Nephron progenitor cell (in vitro differentiated cells): ENCODE data around the gene SCN4A.
"Not testable (repeated sequence)": the region's sequence is repeated elsewhere in the genome, so short reads cannot be mapped to it uniquely, and the experiment has no call there.

Experiments used
- DNase-seq: peaks from one replicate; pipeline ENCODE4 v3.0.0; 2021
- H3K27ac Mint-ChIP-seq: 2 replicates; pipeline ENCODE4 v1.8.0; 2021; ENCODE audit warnings: mild to moderate bottlenecking, moderate library complexity, mixed read lengths
- H3K27me3 Mint-ChIP-seq: 2 replicates; pipeline ENCODE4 v1.8.0; 2021; ENCODE audit warnings: mild to moderate bottlenecking, low read depth, mixed read lengths; ENCODE audit not compliant: poor library complexity
- H3K36me3 Mint-ChIP-seq: 2 replicates; pipeline ENCODE4 v1.8.0; 2021; ENCODE audit warnings: low read depth, mixed read lengths
- H3K4me1 Mint-ChIP-seq: 2 replicates; pipeline ENCODE4 v1.8.0; 2021; ENCODE audit warnings: mixed read lengths
- H3K4me3 Mint-ChIP-seq: 2 replicates; pipeline ENCODE4 v1.8.0; 2021; ENCODE audit warnings: mild to moderate bottlenecking, moderate library complexity, mixed read lengths
- H3K9me3 Mint-ChIP-seq: 2 replicates; pipeline ENCODE4 v1.8.0; 2021; ENCODE audit warnings: mild to moderate bottlenecking, moderate library complexity, mixed read lengths
- TF ChIP-seq, protein P1 (sequence below): fragments of 200-600 bp; sonication (generic); IDR thresholded peaks from 2 replicates; pipeline ENCODE4 v1.5.0; 2021; ENCODE audit warnings: antibody characterized with exemption

Gene SCN4A

DNA sequence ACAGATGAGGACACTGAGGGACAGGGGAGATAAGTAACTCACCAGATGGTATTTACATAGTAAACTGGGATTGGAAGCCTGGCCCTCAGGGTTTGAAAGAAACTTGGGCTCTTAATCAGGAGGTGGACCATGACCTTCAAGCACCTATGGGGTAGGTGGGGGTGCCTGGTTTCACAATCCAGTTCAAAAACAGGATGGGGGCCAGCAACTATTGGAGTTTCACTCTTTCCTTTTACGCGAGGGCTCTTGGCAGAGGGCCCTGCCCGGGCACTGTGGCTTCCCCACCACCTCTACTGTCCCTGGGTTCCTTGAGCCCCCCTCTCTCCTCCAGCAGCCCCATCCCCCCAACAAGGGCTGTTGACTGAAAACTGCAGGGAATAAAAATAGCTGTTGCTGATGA lies 14.1 kb upstream of the SCN4A start:
- Mint-ChIP-seq H3K4me3 (no peak overlapping the region), H3K36me3 (peaks cover 10% of the 10 kb centered on the region), H3K9me3 (peaks cover 16% of the 10 kb centered on the region), H3K27ac (no peak overlapping the region), H3K4me1 (peaks cover 44% of the 10 kb centered on the region), H3K27me3 (peaks cover 20% of the 10 kb centered on the region)
- no peak for DNase-seq
- TF ChIP-seq, protein P1, sequence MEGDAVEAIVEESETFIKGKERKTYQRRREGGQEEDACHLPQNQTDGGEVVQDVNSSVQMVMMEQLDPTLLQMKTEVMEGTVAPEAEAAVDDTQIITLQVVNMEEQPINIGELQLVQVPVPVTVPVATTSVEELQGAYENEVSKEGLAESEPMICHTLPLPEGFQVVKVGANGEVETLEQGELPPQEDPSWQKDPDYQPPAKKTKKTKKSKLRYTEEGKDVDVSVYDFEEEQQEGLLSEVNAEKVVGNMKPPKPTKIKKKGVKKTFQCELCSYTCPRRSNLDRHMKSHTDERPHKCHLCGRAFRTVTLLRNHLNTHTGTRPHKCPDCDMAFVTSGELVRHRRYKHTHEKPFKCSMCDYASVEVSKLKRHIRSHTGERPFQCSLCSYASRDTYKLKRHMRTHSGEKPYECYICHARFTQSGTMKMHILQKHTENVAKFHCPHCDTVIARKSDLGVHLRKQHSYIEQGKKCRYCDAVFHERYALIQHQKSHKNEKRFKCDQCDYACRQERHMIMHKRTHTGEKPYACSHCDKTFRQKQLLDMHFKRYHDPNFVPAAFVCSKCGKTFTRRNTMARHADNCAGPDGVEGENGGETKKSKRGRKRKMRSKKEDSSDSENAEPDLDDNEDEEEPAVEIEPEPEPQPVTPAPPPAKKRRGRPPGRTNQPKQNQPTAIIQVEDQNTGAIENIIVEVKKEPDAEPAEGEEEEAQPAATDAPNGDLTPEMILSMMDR: no peak

DNA sequence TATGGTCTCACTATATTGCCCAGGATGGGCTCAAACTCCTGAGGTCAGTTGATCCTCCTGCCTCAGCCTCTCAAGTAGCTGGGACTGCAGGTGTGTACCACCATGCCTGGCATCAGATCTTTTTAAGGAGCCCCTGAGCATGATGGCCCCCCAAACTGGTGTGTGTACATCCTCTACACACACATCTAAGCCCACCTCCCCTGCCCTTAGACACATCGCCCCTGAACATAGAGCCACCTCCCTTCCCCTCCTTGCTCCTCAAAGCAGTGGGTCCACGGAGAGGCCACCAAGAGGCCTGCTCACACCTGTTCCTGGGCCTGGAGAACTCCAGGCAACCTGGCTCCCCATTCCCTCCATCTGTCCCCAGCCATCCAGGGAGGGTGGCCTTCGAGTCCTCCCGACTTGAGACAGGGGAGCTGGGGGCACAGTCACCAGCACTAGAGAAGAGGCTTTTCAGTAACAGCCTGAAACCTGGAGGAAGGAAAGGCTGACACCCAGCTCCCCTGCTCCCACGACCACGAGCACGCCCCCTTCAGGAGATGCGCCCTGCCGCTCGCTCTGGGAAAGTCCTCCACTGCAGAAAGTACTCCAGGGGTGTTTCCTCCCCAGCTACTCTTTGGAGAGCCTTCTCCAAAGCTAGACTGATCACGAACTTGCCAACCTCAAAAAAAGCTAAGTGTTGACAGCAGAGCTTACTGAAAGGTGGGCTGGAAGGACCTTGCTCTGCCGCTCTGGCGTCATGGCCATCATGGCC lies 12.8 kb upstream of the SCN4A start:
- no peak for DNase-seq
- peaks cover 27% of the 10 kb centered on the region for H3K9me3 Mint-ChIP-seq
- peaks cover 35% of the 10 kb centered on the region for H3K4me1 Mint-ChIP-seq
- TF ChIP-seq, protein P1: no peak
- H3K4me3 Mint-ChIP-seq: no peak overlapping the region
- H3K27me3 Mint-ChIP-seq: peaks cover 13% of the 10 kb centered on the region
- H3K36me3 Mint-ChIP-seq: peaks cover 11% of the 10 kb centered on the region
- no peak overlapping the region for H3K27ac Mint-ChIP-seq

DNA sequence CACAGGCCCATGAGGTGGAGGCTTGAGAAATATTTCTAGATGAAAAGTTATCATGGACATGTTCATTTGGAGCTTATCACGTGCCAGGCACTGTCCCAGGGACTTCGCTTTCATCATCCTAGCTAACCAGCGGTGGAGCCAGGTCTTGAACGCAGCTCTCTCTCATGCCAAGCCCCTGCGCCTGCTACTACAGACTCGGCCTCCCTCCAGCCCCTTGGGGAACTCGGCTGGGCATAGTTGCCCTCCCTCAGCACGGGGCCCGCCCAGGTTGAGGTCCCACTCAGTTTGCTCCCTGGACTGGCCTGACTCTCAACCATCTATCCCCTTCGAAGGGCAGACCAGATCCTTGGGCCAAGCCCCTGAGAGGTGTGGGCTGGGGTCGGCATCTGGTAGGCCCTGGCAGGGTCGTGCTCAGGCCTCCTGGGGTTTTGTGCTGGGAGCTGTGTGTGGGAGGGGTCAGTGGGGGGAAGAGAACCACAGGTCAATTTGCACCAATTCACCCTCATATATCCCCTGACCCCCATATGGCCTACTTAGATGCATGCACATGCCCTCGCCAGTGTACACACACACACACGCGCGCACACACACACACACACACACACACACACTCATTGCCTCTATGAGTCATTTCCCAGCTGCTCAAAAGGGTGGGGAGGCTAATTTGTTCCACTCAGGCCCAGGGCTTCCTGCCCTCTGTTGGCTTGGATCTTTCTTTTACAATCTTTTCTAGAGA lies 12.1 kb upstream of the SCN4A start:
- Mint-ChIP-seq H3K27me3 (peaks cover 13% of the 10 kb centered on the region), H3K27ac (no peak overlapping the region), H3K36me3 (peaks cover 11% of the 10 kb centered on the region), H3K9me3 (peaks cover 27% of the 10 kb centered on the region), H3K4me3 (no peak overlapping the region), H3K4me1 (peaks cover 29% of the 10 kb centered on the region)
- TF ChIP-seq, protein P1: no peak
- DNase-seq: no peak

DNA sequence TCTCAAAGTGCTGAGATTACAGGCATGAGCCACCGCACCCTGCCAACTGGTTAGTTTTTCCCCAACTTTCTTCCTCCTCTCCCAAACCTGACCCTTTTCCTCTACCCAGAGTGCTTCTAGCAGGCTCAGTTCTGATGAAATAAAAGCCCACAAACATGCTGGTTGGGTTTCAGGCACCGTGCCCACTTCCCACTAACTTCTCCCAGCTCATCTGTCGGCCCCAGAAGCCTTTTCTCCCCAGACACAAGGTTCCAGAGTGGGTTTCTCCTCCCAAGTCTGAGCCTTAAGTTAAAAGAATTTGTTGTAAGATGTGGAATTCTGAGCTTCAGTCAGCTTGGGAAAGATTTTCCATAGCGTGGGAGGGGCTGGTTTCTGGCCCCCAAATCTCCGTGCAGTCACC lies 11.5 kb upstream of the SCN4A start:
- TF ChIP-seq, protein P1: no peak
- Mint-ChIP-seq H3K4me3 (no peak overlapping the region), H3K9me3 (peaks cover 27% of the 10 kb centered on the region), H3K36me3 (peaks cover 11% of the 10 kb centered on the region), H3K27ac (no peak overlapping the region), H3K27me3 (peaks cover 10% of the 10 kb centered on the region), H3K4me1 (peaks cover 23% of the 10 kb centered on the region)
- DNase-seq: no peak

DNA sequence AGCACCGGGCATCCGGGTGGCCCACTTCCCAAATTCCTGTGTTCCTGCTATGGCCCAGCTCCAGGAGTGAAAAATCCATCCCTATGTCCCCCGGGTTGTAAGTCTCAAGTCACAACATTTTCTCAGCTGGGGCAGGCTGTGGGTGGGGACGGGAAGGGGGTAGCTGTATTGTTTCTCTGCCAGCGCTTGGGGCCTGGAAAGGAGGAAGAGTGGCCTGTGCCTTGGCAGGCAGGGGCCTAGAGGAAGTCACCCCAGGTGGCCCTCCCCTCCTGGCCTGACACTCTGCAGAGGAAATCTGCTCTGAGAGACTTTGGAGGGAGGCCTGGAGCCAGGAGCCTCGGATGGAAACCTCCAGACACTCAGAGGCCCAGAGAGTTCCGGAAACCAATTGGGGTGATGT lies 10.6 kb upstream of the SCN4A start:
- Mint-ChIP-seq H3K4me3 (no peak overlapping the region), H3K9me3 (peaks cover 27% of the 10 kb centered on the region), H3K36me3 (peaks cover 11% of the 10 kb centered on the region), H3K27ac (no peak overlapping the region), H3K4me1 (peaks cover 14% of the 10 kb centered on the region), H3K27me3 (peaks cover 9% of the 10 kb centered on the region)
- TF ChIP-seq, protein P1: no peak
- no peak for DNase-seq

DNA sequence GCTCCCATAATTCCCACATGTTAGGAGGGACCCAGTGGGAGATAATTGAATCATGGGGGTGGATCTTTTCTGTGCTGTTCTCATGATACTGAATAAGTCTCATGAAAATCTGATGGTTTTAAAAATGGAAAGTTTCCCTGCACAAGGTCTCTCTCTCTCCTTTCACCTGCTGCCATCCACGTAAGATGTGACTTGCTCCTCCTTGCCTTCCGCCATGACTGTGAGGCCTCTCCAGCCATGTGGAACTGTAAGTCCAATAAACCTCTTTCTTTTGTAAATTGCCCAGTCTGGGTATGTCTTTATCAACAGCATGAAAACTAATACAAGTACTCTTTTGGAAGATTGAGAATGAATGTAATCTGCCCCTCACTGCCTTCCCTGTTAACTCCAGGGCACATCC lies 9.9 kb upstream of the SCN4A start:
- not testable (repeated sequence) for H3K27ac Mint-ChIP-seq, H3K4me3 Mint-ChIP-seq, DNase-seq, H3K4me1 Mint-ChIP-seq, H3K27me3 Mint-ChIP-seq
- Mint-ChIP-seq H3K9me3 (peaks cover 27% of the 10 kb centered on the region), H3K36me3 (peaks cover 11% of the 10 kb centered on the region)
